Thyroid gland (tissue), 4 donors: ENCODE results near the gene OR7G2.
"Not testable (repeated sequence)": the region's sequence is repeated elsewhere in the genome, so short reads cannot be mapped to it uniquely, and the experiment has no call there.

Source experiments
- CTCF ChIP-seq, 6 experiments: fragments of 200-600 bp in 3 of 6; fragments of 450-650 bp in 3 of 6; sonication (generic) in 3 of 6; IDR thresholded peaks; one replicate each; pipeline ENCODE4 v1.5.1; 2016 to 2019; ENCODE audit warnings: antibody characterized with exemption in 6 of 6, mild to moderate bottlenecking in 2 of 6, inconsistent platforms in 1 of 6, moderate library complexity in 1 of 6
- POLR2A ChIP-seq, 2 donors: fragments of 450-650 bp; IDR thresholded peaks; one replicate each; pipeline ENCODE4 v1.6.1; 2017; ENCODE audit warnings: antibody characterized with exemption in 2 of 2, mild to moderate bottlenecking in 2 of 2, moderate library complexity in 1 of 2

GRCh38 chr19:9056131-9056530 lies 51.1 kb downstream of the OR7G2 start:
- TF ChIP-seq CTCF, POLR2A (IDR thresholded peaks at IDR 0.05): not testable (repeated sequence)
